GM18861 (cell line): ENCODE results near the gene BMPR1A.
"Not testable (repeated sequence)": the region's sequence is repeated elsewhere in the genome, so short reads cannot be mapped to it uniquely, and the experiment has no call there.

Experiments
- ATAC-seq: cut with Tn5 transposase; IDR thresholded peaks from one replicate; pipeline ENCODE4 v1.9.1; 2021; ENCODE audit not compliant: unreplicated experiment

BMPR1A gene

DNA sequence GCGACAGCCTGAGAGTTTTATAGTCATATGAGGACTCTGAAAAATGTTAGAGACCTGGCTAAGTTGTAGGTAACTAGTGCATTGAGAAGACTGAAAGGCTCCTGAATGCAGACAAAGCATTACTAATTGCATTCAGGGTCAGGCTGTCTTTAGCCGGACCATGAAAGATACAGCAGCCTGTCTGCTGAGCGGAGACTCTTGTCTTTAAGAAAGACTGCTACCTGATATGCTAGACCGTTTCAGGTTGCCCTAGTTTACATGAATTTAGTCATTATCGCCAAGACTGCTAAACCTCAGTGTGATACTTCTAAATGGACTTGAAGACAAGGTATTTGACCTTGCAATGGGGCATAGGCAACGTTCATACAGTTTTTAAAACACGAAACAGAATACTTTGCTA, 81.2 kb downstream of the BMPR1A start:
- ATAC-seq = no peak

DNA sequence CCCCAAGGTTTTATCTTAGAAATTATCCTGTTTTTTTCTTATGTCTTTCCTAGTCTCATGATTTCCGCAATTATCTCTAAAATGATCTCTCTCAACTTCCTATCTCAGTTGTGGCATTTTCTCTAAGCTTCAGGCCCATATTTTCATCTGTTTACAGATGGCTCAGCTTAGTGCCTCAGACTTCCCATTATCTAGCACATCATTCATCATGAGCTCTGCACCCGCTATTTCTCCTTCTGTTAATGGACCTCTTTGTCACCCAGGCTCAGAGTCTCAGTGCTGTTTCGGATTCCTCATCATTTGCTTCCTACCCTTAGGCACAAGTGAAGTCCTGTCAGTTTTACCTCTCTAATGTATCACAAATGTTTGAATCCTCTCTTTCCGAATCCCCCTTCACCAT, 84.1 kb downstream of the BMPR1A start:
- ATAC-seq = no peak

DNA sequence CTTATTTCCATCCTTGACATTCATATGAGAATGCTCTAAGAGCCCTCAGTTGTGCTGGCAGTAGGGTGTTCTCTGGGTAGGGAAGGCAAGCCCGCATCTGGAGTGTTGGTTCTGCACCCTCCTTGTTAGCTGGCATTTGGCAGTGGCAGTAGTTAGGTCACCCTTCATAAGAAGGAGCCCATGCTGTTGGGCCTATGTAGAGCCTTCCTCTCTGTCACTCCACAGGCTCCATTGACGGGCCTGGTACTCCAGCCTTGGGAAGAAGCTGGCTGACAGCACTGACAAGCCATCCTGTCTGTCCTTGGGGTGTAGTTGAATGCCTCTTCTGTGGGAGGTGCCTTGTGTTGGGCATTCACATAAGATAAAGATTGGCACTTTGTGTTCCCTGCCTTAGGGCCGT, 89.7 kb downstream of the BMPR1A start:
- no peak for ATAC-seq

DNA sequence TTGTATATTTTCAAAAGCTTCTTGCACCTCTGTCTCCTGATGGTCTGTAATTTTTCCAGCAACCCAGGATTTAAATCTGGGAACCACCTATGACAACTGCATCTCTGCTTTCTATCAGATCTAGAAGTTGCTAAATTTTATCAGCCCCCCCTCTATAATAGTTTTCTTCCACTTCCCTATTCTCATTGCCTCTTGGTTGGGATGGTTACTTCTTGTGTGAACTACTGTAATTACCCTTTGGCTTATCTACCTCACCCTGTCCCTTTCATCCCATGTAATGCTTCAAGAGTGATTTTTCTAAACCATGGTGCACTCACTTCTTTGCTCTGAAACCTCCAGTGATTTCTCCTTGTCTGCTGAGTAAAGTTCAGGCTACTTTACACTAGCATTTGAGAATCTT, 92.3 kb downstream of the BMPR1A start:
- no peak for ATAC-seq

DNA sequence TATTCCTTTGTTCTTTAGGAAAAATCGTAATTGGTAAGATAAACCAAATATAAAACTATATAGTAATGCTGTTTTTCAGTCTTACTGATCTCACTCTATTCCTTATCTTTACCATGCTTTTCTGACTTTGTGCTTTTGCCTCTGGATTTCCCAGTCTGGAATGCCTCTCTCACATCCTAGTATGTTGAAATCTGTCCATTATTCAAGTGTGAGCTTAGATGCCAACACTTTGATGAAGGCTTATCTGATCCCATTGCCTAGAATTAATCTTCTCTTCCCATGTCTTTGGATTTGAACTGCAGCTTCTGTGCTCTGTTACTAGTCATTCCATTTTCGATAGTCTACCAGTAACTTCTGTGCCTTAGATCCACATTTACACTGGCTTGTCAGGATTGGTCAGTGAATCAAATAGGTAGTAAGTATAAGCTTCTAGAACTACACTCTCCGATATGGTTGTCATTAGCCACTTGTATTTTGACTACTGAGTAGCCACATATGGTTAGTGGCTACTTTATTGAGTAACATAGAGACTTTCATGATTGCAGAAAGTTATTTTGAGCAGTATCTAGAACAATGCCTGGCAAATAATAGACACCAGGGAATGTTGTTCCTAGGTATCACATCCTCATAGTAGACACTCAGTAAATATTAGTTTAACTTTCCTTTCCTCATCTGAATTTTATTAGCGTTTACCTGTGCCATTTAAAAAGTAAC, 92.9 kb downstream of the BMPR1A start:
- ATAC-seq = no peak

DNA sequence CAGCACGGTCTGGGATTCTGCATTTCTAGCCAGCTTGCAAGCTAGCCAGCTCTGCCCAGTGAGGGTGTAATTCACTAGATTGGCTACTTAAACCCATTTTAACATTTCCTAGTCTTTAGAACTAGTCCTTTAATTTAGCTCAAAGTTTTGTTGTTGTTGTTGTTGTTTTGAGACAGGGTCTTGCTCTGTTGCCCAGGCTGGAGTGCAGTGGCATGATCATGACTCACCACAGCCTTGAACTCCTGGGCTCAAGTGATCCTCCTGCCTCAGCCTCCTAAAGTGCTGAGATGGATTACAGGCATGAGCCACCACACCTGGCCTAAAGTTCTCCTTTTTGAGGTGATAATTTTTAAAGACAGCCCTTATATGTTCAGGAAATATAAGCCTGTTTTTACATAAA, 94.1 kb downstream of the BMPR1A start:
- ATAC-seq = no peak

DNA sequence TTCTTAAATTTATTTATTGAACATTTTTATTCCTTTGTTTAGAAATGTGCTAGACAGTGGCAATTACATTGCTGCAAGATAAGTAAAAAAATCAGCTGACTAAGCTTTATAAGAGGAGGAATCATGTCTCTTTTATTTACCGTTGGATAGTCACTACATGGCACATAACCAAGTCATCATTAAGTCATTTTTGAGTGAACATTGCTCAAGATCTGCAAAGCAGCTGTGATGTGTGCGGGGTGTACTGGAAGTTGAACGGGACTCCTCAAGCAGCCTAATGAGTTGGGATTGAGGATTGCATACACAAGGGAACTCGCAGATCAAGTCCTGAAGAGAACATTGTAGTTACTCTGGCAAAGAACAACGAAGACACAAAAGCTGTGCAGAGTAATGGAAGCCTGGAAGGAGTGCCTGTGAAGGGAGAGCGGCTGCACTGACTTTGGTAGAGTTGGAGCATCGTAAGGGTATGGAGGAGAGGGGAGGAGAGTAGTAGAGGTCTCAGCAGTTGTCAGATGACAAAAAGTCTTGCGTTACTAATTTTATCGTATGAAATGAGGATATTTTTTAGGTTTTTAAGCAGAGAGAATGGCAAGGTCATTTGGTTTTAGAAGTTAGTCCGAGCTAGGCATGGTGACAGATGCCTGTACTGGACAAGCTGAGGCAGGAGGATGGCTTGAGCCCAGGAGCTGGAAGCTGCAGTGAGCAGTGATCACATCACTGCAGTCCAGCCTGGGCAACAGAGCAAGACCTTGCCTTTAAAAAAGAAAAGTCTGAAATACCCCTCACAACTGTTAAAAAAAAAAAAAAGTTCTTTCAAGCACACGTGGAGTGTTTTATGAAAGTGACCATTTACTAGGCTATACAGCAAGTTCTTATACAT, 95.1 kb downstream of the BMPR1A start:
- no peak for ATAC-seq

DNA sequence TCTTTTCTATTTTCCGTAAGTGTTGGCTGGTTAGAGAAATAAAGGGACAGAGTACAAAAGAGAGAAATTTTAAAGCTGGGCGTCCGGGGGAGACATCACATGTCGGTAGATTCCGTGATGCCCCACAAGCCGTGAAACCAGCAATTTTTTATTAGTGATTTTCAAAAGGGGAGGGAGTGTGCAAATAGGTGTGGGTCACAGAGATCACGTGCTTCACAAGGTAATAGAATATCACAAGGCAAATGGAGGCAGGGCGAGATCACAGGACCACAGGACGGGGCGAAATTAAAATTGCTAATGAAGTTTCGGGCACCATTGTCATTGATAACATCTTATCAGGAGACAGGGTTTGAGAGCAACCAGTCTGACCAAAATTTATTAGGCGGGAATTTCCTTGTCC, 97.2 kb downstream of the BMPR1A start:
- ATAC-seq = not testable (repeated sequence)

DNA sequence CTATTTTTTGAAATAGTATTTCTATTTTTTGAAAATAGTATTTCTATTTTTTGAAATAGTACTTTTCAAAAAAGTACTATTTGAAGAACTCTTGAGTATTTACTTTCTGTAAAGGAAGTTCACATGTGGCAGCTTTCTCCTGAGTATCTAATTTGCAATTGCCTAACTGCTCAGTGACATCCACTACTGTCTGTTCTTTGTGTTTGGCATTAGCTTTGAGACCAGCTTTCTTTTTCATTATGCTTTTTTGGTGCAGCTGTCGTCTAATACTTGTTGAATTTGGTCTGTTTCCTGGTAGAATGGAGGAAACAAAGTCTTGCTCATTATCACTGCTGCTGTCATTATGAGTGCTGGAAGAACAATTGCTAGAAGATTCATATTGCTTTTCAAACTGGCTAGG, 99.1 kb downstream of the BMPR1A start:
- no peak for ATAC-seq

DNA sequence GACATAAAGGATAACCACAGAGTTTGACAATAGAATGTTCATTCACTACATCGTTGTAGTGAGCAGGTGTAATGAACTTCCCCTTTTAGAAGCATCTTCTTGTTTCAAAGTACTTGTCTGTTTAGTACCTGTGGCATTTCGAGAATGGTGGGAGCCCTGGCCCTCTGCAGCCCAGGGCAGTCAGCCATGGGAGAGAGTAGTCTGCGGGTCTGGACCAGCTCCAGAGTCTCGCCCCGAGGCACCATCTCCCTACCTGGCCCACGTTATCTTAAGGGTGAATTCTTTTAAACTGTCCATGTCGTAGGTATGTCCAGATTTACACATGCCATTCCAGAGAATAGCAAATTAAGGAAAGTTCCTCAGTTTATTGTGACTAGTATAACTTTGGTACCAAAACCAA, 99.7 kb downstream of the BMPR1A start:
- no peak for ATAC-seq

DNA sequence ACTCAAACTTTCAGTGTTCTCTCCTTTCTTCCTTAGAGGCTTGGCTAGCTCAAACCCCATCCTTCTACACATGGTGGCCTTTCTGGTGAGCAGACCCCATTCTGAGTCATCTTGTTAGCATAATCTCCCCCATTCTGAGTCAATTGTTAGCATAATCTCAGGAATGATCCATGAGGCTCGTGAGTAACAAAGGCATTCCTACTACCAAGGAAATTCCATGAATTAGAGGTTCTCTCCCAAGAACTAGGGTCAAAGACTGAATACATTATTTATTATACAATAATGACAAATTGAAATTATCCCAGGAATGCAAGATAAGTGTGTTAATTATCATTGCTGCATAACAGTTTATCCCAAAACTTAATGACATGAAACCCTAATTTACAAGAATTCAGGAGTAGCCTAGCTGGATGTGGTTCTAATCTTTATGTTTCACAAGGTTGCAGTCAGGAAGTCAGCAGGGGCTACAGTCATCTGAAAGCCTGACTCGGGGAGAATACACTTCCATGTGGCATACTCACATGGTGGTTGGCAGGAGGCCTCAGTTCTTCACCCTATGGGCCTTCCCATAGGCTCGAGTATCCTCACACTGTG, 100.8 kb downstream of the BMPR1A start:
- ATAC-seq = no peak

DNA sequence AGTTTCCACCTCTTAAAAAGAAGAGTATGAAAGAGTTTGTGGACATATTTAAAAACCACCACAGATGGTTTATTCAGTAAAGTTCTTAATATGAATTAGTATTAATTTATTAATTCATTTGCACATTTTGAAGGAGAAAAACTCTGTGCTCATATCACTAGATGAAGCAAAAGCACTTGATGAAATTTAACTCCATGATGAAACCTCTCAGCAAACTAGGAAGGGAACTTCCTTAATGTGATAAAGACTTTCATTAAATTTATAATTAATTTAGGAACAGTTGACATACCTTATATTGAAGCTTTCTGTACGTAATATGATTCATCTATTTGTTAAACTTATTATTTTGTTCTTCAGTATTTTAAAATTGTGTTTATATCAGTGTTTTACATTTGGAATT, 101.6 kb downstream of the BMPR1A start:
- no peak for ATAC-seq

DNA sequence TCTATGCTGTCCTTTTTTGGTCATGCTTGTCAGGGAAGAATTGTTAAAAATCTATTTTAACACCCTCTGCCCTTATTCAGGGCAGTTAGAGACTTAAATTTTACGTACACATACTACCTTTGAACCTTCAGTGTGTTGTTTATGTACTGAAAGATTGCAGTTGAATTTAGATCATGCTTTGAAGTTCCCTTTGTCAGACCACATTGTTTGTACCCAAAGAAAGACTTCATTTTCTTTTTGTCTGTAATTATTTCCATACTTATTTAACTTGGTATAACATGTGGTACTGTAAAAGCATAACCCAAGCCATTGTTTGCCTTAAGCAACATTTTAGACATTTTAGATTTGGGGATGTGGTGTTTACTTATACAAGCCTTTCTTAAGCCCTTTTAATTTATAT, 104.9 kb downstream of the BMPR1A start:
- ATAC-seq = no peak

DNA sequence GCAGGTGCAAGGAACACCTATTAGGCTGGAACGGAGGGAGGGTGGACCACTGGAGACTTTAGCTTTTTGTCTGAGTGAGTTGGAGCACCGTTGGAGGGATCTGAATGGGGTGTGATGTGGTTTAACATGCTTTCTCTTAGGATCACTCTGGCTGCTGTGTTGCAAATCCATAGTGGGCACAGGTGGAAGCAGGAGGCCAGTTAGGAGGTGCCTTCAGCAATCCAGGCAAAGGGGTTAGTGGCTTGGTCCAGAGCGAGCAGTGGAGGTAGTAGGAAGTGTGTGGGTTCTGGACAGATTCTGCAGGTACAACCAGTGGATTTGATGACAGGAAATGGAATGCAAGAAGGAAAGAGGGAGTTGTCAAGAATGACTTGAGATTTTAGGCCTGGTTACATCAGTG, 106.0 kb downstream of the BMPR1A start:
- ATAC-seq = no peak

DNA sequence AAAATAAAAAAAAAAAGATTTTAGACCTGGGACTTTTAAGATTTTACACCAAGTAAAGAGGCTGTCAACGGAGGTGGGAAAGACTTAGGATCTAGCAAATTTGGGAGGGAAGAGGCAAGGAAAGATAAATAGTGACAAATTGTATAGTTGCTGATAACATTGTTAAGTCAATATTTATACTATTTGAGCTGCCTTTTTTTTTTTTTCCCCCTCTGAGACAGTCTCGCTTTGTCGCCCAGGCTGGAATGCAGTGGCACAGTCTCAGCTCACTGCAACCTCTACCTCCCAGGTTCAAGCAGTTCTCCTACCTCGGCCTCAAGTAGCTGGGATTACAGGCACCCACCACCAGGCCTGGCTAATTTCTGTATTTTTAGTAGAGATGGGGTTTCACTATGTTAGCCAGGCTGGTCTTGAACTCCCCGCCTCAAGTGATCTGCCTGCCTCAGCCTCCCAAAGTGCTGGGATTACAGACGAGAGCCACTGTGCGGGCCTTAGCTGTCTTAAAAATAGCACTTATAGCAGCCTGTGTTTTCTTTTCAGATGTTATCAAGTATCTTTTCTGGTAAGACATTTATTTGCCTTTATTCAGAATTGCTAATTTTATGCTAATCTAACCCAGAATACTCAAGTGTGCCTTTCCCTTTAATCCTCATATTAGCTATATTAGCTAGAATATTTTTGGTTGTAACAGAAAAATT, 106.5 kb downstream of the BMPR1A start:
- no peak for ATAC-seq

DNA sequence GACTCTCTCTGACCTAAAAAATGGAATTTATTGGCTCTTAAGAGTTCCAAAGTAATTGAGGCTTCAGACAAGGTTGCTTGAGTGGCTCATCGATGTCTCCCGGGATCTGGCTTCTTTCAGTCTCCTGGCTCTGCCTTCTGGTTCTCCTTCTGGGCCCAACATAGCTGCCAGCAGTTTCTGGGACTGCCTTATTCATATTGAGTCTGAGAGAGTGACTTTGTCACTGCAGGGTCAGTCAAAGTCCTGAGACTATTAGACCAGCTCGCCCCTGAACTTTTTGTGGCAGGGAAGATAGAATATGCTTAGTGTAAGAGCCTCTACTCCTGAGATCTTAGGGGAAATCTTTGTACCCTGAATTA, 107.0 kb downstream of the BMPR1A start:
- ATAC-seq = no peak

DNA sequence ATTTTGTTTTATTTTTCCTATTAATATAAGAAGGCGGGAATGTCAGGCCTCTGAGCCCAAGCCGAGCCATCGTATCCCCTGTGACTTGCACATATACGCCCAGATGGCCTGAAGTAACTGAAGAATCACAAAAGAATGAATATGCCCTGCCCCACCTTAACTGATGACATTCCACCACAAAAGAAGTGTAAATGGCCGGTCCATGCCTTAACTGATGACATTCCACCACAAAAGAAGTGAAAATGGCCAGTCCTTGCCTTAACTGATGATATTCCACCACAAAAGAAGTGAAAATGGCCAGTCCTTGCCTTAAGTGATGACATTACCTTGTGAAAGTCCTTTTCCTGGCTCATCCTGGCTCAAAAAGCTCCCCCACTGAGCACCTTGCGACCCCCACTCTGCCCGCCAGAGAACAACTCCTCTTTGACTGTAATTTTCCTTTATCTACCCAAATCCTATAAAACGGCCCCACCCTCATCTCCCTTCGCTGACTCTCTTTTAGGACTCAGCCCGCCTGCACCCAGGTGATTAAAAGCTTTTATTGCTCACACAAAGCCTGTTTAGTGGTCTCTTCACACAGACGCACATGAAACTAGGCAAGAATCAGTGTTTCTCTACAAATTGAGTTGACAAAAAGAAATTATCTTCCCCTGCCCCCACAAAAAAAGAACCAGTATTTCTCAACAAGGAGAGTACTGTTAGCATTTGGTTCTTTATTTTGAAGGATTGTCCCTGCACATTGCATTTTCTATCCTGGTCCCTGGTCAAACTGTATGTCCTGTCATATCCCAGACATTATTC, 108.8 kb downstream of the BMPR1A start:
- not testable (repeated sequence) for ATAC-seq

DNA sequence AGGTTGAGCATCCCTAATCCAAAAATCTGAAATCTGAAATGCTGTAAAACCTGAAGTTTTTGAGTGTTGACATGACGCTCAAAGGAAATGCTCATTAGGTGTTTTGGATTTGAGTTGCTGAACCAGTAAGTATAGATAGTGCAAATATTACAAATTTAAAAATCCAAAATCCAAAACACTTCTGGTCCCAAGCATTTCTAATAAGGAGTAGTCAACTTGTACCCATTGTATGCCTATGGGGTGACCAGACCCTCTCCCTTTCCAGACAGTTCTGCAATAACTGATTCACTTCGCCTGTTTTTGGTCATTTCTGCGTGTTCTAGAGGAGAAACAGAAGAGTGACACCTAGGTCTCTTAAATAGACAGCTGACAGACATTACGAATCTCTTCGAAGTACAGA, 110.7 kb downstream of the BMPR1A start:
- ATAC-seq = no peak

DNA sequence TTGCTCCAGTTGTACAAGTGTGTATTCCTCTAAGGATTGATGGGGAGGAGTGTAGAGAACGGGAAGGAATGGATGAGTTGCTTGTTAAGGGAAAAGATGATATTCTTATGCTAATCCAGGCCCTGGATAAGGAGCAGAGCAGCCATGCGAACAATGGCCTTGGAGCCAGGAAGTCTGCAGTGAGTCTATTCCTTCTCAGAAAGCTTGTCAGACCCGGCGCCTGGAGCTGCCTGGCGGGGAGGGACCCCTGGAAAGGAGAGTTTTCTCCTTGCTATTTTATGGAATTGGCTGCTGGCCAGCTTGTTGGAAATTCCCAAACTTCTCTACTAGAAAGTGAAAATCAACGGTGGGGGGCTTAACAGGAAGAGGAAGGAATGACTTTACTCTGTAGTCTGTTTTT, 111.9 kb downstream of the BMPR1A start:
- no peak for ATAC-seq

DNA sequence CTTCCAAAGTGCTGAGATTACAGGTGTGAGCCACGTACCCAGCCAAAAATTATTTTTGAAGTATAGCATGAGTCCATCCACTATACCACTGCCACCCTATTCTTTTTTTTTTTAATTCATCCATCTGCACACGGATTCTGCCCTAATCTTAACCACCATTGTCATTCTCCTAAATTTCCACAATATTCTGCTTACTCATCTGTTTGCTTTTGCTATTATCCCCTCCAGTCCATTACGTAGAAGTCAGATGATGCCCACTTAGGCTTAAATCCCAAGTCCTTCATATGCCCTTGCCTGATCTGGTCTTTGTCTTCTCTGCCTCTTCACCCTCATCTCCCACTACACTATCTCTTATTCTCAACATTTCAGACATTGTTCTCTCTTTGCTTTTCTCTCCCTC, 114.3 kb downstream of the BMPR1A start:
- ATAC-seq = no peak
